Measurements from ENCODE around the gene ANAPC4.

GRCh38 chr4:25446611-25447010 lies 69.5 kb downstream of the ANAPC4 start:
- no peak for TF ChIP-seq TAF1 (IDR thresholded peaks at IDR 0.05; ENCODE audit: borderline replicate concordance, low read depth, low read length)
- TF ChIP-seq POLR2AphosphoS5 (IDR thresholded peaks at IDR 0.05; ENCODE audit: low read depth, low read length) = no peak
- TF ChIP-seq POLR2A (IDR thresholded peaks at IDR 0.05; ENCODE audit: low read depth, low read length) = no peak
